COR-L47 (cell line): ENCODE results near the gene MUCL1.

Experiments
- DNase-seq: peaks from one replicate; lab custom pipeline; 2025; lab: John Stamatoyannopoulos, UW

The MUCL1 gene

DNA sequence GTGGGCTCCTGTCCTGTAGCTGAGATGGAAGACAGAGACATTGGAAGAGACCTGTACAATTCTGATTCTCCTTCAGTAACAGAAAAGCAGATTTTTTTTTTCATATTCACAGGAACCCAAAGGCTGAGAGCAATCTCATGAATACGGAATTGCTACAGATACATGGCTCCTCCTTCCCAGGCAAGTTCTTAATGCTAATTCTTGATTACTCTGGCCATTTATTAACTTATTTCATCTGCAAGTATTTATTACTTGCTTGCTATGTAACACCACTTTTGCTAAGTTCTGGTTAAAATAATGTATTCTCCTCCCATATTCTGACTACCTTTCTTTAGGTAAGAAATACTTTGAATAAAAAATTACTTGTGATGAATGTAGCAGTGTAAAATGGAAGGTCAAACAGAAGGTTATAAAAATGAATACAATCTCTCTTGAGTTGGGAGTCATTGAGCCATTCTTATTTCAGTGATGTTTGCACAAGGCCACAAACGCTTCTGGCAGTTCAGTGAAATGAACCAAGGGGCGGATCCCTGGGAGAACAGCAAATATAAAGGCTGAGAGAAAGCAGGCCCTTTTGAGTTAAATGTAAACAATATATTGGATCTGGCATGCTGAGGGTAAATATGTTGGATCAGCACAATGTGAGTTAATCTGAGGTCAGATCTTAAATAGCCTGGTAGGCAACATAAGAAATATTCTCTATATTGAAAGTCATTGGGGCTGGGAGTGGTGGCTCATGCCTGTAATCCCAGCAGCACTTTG is 37.6 kb downstream of the MUCL1 start:
- DNase-seq: no peak
